OCI-LY3 (cell line): ENCODE measurements around the gene PDE9A.

Experiments
- H2AFZ ChIP-seq: fragments of 200-600, 300-600 bp; shearing (Covaris generic); 2 replicates; pipeline ENCODE4 v1.6.0; 2014; ENCODE audit warnings: antibody characterized with exemption, low read depth, low read length
- H3K27ac ChIP-seq: fragments of 200-600, 300-600 bp; sonication (generic); 2 replicates; pipeline ENCODE4 v1.5.1; 2014; ENCODE audit warnings: mild to moderate bottlenecking, low read length, moderate library complexity, mixed read lengths
- H3K27me3 ChIP-seq: fragments of 200-600, 300-600 bp; sonication (generic); 2 replicates; pipeline ENCODE4 v1.6.1; 2014; ENCODE audit warnings: low read depth, low read length, mixed read lengths
- H3K36me3 ChIP-seq: fragments of 200-600, 300-600 bp; sonication (generic); replicated peaks from 2 replicates; pipeline ENCODE3; 2014; ENCODE audit warnings: low read depth, low read length, mixed read lengths
- H3K4me1 ChIP-seq: fragments of 300-600, 200-600 bp; sonication (generic); 2 replicates; pipeline ENCODE4 v1.6.1; 2014; ENCODE audit warnings: low read length, mixed read lengths
- H3K4me2 ChIP-seq: fragments of 200-600, 300-600 bp; sonication (generic); 2 replicates; pipeline ENCODE4 v1.6.1; 2014; ENCODE audit warnings: low read length, mixed read lengths
- H3K4me3 ChIP-seq: fragments of 300-600, 200-600 bp; sonication (generic); 2 replicates; pipeline ENCODE4 v1.5.1; 2014; ENCODE audit warnings: antibody characterized with exemption, mild to moderate bottlenecking, low read length, moderate library complexity
- H3K79me2 ChIP-seq: fragments of 300-600, 200-600 bp; shearing (Covaris generic); 2 replicates; pipeline ENCODE4 v1.6.1; 2014; ENCODE audit warnings: mild to moderate bottlenecking, low read length, mixed read lengths
- H3K9ac ChIP-seq: fragments of 300-600, 200-600 bp; shearing (Covaris generic); 2 replicates; pipeline ENCODE4 v1.6.0; 2014; ENCODE audit warnings: mild to moderate bottlenecking, low read length, moderate library complexity
- H3K9me3 ChIP-seq: fragments of 200-600, 300-600 bp; shearing (Covaris generic); 2 replicates; pipeline ENCODE4 v1.6.1; 2014; ENCODE audit warnings: low read length, mixed read lengths; ENCODE audit not compliant: insufficient read depth
- H4K20me1 ChIP-seq: fragments of 200-600, 300-600 bp; sonication (generic); 2 replicates; pipeline ENCODE4 v1.6.1; 2016; ENCODE audit warnings: low read length, mixed read lengths; ENCODE audit not compliant: insufficient read depth
- CTCF ChIP-seq: fragments of 200-600, 300-600 bp; sonication (generic); IDR thresholded peaks from 2 replicates; pipeline ENCODE4 v1.5.1; 2014; ENCODE audit warnings: antibody characterized with exemption, low read length, low read depth
- EZH2phosphoT487 ChIP-seq: fragments of 200-600 bp; shearing (Covaris generic); IDR thresholded peaks from 2 replicates; pipeline ENCODE4 v1.6.1; 2018; ENCODE audit warnings: antibody characterized with exemption, mixed run types, low read depth

The PDE9A gene

GRCh38 chr21:42782723-42783242, 129.4 kb downstream of the PDE9A start:
- Histone ChIP-seq H3K27me3 (peaks cover 19% of the 10 kb centered on the region), H3K4me3 (no peak overlapping the region), H3K9ac (no peak overlapping the region), H3K79me2 (no peaks in the 10 kb centered on the region), H3K9me3 (no peaks in the 10 kb centered on the region), H4K20me1 (no peaks in the 10 kb centered on the region), H3K36me3 (no peaks in the 10 kb centered on the region), H2AFZ (no peak overlapping the region), H3K27ac (no peak overlapping the region), H3K4me2 (no peak overlapping the region), H3K4me1 (peaks cover 5% of the 10 kb centered on the region; the same call in 1 of the 2 replicates)
- TF ChIP-seq EZH2phosphoT487: no peak
- TF ChIP-seq CTCF: no peak

GRCh38 chr21:42784276-42784675, 130.9 kb downstream of the PDE9A start:
- Histone ChIP-seq H3K4me2 (no peak overlapping the region), H3K9me3 (no peaks in the 10 kb centered on the region), H4K20me1 (no peaks in the 10 kb centered on the region), H3K36me3 (no peaks in the 10 kb centered on the region), H3K9ac (no peak overlapping the region), H2AFZ (no peak overlapping the region), H3K27me3 (peaks cover 14% of the 10 kb centered on the region), H3K79me2 (no peaks in the 10 kb centered on the region), H3K4me3 (no peak overlapping the region), H3K27ac (no peak overlapping the region), H3K4me1 (no peaks in the 10 kb centered on the region)
- no peak for TF ChIP-seq CTCF
- TF ChIP-seq EZH2phosphoT487: no peak

- H3K4me1 ChIP-seq: no peaks in the 10 kb centered on the region
- TF ChIP-seq CTCF (no peak), EZH2phosphoT487 (no peak)
- no peaks in the 10 kb centered on the region for H4K20me1 ChIP-seq
- H3K27ac ChIP-seq: no peak overlapping the region
- H3K9me3 ChIP-seq: no peaks in the 10 kb centered on the region
- H2AFZ ChIP-seq: no peak overlapping the region
- peaks cover 8% of the 10 kb centered on the region for H3K27me3 ChIP-seq
- no peak overlapping the region for H3K4me3 ChIP-seq
- H3K9ac ChIP-seq: no peak overlapping the region
- no peak overlapping the region for H3K4me2 ChIP-seq
- no peaks in the 10 kb centered on the region for H3K36me3 ChIP-seq
- H3K79me2 ChIP-seq: no peaks in the 10 kb centered on the region
Observed at GRCh38 chr21:42784896-42785451, 131.6 kb downstream of the PDE9A start.

- Histone ChIP-seq H3K27me3 (peaks cover 3% of the 10 kb centered on the region; the same call in 1 of the 2 replicates), H3K9ac (no peak overlapping the region), H3K9me3 (no peaks in the 10 kb centered on the region), H3K27ac (no peak overlapping the region), H2AFZ (no peak overlapping the region), H3K4me3 (no peak overlapping the region), H3K36me3 (no peaks in the 10 kb centered on the region), H3K4me1 (no peaks in the 10 kb centered on the region), H4K20me1 (no peaks in the 10 kb centered on the region), H3K4me2 (no peak overlapping the region), H3K79me2 (no peaks in the 10 kb centered on the region)
- TF ChIP-seq CTCF (no peak), EZH2phosphoT487 (no peak)
Observed at GRCh38 chr21:42785666-42786427, 132.4 kb downstream of the PDE9A start.
